Stimulated activated CD8-positive, alpha-beta memory T cell treated with anti-CD3 and anti-CD28 coated beads, Interleukin-2, amount 100 ng/mL, for 1 hour (primary cell): ENCODE data around the gene SYPL1.

Experiments
- DNase-seq, 2 donors: peaks; one replicate each; pipeline ENCODE4 v3.0.0-alpha.2; 2020; ENCODE audit warnings: low read depth in 2 of 2

SYPL1 gene

GRCh38 chr7:106092204-106092603 is 19.9 kb downstream of the SYPL1 start:
- no peak for DNase-seq

DNA sequence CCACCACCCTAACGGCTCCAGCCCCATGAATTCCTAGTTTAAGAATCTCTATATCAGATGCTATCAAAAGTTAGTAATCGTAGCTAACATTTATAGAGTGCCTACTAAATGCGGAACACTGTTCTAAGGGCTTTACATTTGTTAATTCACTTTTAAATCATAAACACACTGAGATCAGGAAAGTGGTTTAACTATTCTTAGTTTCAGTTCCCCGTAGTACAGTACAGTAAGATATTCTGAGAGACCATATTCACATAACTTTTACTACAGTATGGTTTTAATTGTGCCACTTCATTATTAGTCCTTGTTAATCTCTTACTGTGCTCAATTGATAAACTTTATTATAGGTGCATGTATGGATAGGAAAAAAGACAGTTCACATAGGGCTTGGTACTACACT is 22.5 kb downstream of the SYPL1 start:
- no peak for DNase-seq

DNA sequence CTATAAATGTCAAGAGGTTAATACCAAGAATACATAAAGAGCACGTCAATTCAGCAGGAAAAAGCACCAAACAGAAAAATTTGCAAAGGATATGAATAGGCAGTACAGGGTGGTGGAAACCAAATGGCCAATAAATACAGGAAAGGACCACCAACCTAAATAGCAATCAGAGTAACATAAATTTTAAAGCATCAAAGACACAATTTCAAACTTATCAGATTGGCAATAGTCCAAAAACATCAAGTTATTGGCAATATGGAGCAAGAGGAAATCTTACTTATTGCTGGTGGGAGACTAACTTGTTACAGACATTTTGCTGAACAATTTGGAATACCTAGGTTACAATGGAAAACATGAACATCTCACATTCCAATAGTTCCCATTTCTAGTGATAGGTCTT is 24.1 kb downstream of the SYPL1 start:
- DNase-seq: no peak

- no peak for DNase-seq
Observed at GRCh38 chr7:106086062-106086461, 26.1 kb downstream of the SYPL1 start.

- DNase-seq: no peak
Observed at GRCh38 chr7:106085015-106085414, 27.1 kb downstream of the SYPL1 start.

- no peak for DNase-seq
Observed at GRCh38 chr7:106083717-106084116, 28.4 kb downstream of the SYPL1 start.

DNA sequence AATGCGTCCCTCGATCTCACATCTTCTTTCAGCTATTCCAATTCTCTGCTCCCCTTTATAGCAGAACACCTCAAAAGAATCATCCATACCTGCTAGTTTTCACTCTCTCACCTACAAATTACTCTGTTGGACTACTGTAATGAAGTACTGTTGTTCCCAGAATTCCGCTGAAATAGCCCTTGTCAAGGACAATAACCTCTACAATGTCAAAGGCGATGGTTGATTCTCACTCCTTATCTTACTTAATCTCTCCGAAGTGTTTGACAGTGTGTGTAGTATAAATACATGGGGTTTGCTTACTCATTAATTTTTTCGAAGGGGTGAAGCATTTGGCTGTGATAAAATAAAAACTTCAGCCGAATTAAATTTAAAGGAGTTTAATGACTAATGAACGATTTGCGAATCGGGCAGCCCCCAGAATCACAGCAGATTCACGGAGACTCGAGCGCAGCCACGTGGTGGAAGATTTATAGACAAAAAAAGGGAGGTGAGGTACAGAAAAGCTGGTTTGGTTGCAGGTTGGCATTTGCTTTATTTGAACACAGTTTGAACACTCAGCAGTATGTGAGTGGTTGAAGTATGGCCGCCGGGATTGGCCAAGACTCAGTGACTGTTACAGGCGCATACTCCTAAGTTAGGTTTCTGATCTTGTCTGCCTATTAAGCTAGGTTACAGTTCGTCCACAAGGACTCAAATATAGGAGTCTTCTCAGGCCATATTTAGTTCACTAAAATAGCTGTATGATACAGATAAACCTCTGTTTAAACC is 29.8 kb downstream of the SYPL1 start:
- no peak for DNase-seq

DNA sequence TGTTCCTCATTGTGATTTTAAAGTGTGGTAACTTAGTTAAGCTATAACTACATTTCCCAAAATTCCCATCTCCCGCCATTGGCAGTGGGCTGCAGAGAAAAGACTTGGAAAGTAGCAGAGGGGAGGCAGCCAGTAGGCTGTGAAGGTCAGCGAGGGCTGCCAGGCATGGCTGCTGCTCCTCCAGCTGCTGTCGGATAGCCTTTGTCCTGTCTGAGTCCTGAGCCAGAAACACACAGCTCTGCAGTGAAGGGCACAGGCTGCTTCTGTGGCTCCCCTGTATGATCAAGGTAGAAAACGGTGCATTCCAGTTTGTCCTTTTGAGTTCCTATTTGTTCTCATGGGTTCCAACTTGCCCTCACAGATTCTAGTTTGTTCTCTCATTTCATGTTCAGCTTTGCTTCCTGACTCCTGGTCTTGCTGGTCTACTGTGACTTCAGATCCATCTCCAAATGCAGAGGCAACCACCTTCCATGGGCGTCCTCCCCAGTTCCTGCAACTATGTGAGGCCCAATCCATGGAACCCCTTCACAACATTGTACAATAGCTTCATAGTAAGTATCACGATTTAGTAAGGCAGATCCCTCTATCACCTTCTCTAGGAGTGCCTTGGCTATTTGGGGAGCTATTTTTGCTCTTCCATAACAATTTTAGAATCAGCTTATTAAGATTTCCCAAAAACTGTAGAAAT is 31.7 kb downstream of the SYPL1 start:
- DNase-seq: no peak

DNA sequence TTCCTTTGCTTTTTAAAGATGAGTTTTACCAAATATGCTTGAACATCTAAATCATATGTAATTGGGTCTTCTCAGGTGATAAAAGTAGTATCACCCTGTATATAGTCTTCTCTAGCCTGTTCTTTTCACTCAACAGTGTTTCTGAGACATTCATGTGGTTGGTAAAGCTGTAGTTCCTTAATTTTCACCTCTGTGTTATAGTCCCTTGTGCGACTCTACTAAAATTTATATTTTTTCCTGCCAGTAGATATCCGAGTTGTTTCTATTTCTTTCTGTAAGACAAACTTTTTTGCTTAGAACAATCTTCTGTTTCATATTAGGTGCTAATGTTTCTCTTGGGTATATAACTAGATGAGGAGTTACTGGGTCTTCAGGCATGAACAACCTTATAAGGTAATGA is 35.6 kb downstream of the SYPL1 start:
- DNase-seq: no peak

- no peak for DNase-seq
Observed at GRCh38 chr7:106075937-106076336, 36.2 kb downstream of the SYPL1 start.

GRCh38 chr7:106074257-106074656 is 37.9 kb downstream of the SYPL1 start:
- DNase-seq: no peak

- no peak for DNase-seq
Observed at GRCh38 chr7:106073701-106074100, 38.4 kb downstream of the SYPL1 start.

GRCh38 chr7:106072715-106073091 is 39.4 kb downstream of the SYPL1 start:
- no peak for DNase-seq

- DNase-seq: no peak
Observed at GRCh38 chr7:106071999-106072714, 40.0 kb downstream of the SYPL1 start.

DNA sequence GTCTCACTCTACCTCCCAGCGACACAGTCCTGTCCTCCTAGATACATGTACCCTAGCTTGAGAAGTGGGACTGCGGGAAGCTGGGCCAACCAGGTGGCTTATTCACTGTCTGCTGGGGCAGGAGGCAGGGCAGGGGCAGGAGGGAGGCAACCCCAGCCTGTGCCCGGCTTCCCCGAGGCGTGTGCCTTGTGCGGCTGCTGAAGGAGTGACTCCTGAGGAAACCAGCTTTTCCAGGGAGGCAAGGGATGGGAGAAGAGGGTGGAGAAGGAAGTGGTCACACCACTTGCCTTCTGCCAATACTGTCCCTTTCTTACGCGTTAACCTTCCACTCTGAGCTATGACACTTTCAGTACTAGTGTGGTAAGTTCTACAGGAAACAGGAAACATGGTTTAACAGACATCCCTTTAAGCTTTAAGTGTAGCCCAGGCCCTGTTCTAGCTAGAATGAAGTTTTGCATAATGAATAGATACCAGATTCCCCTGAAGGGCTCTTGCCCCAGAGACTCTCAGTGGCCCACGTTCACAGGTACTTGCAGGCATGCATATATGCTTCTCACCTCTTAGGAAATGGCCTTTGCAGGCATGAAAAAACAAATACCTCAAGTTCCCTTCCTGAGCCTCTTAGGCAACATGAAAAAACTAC is 40.6 kb downstream of the SYPL1 start:
- no peak for DNase-seq

DNA sequence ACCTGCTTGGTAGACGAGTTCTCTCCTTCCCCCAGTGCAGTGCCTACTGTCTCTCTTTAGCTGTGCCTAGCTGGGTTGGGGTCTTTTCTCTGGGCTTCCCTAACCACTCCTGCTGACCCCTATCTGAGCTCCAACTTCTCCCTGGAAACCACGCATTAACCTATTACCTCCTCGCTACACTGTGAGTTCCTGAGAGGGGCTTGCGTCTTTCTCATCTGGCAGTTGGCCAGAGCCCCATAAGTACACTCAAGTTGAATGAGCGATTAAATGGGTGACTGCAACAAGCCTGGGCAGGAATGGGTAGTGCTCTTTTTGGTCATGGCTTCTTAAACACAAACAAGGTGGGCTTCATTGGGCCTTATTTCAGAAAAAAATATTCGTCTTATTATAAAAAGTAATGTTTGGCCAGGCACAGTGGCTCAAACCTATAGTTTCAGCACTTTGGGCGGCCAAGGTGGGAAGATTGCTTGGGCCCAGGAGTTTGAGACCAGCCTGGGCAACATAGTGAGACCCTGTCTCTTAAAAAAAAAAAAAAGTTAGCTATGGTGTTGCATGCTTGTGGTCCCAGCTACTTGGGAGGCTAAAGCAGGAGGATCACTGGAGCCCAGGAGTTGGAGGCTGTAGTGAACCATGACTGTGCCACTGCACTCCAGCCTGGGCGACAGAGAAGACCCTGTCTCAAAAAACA is 41.4 kb downstream of the SYPL1 start:
- no peak for DNase-seq

DNA sequence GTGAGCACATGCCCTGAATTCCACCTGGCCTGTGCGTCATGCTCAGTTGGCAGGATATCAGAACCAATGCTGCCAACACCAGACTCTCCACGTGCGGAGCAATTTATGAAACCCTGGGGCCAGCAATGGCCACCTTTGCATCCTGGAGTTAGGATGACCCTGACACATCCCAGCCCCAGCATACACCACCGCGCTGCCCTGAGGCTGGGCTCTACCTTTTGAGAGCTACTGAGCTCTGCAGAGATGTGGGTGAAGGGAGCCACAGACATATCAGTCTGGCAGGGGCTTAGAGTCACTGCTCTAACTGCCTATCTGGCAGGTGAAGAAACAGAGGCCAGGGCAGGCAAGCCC is 41.9 kb downstream of the SYPL1 start:
- no peak for DNase-seq

- DNase-seq: no peak
Observed at GRCh38 chr7:106069471-106070200, 42.5 kb downstream of the SYPL1 start.

- DNase-seq: no peak
Observed at GRCh38 chr7:106068986-106069385, 43.1 kb downstream of the SYPL1 start.

- DNase-seq: no peak
Observed at GRCh38 chr7:106068538-106068961, 43.6 kb downstream of the SYPL1 start.

DNA sequence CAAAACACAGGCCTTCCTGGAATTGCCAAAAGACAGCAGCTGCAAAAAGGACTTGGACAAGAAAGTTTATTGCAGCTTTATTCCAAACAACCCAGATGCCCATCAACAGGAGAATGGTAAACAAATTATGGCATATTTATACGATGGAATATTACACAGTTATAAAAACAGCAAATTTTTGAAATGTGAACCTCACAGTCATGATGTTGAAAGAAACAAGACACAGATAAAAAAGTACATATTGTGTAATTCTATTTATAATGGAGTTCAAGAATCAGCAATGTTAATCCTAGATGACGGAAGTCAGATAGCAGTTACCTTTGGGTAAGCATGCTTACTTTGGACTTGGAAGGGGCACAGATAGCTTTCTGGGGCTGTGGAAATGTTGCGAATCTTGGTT is 44.4 kb downstream of the SYPL1 start:
- no peak for DNase-seq
